ENCODE results near the gene PPP3CA. TPM values are rescaled to one million over a fixed set of nuclear protein-coding genes. Genes with fewer than 3 reads are reported as not detected.

The PPP3CA gene
- total and polyA plus RNA-seq, 2 experiments from 2014 or later = 42.3 to 42.8 TPM

DNA sequence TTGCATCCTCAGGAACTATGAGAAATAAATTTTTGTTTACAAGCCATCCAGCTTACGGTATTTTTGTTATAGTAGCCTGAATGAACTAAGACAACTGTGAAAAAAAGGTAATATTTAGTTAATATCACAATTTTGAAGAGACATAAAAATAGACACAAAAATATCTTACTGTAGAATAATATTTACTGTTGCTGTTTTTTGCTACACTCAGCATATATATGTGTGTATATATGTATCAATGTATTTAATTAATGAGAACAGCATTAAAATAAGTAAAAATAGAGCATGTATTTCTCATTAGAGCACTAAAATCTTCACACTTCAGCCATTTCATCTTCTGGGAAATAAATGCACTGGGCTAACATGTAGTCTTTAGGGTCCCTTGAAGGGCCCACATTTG lies 24.6 kb downstream of the PPP3CA start:
- Histone ChIP-seq H3K4me2 (ENCODE audit: unreplicated experiment) (no peak overlapping the region), H3K9me2 (ENCODE audit: insufficient read depth) (no peaks in the 10 kb centered on the region), H3K79me2 (ENCODE audit: insufficient read depth) (peaks cover 100% of the 10 kb centered on the region), H3K4me1 (ENCODE audit: insufficient read depth) (peaks cover 11% of the 10 kb centered on the region), H3K27me3 (replicated peaks; ENCODE audit: insufficient read depth) (no peaks in the 10 kb centered on the region), H3K27ac (no peak overlapping the region), H3K36me3 (ENCODE audit: low read depth) (no peaks in the 10 kb centered on the region), H2AFZ (no peak overlapping the region), H3F3A (ENCODE audit: insufficient read depth) (no peaks in the 10 kb centered on the region; the same call in 1 of the 2 replicates), H3K9ac (no peak overlapping the region), H3K4me3 (no peak overlapping the region), H4K20me1 (ENCODE audit: insufficient read depth) (peaks cover 12% of the 10 kb centered on the region; the same call in 1 of the 2 replicates), H3K9me3 (ENCODE audit: low read depth) (no peaks in the 10 kb centered on the region)
- in situ Hi-C loops (cut with MboI) = no loop called here
- 100% methylated on average over 1 of the region's 1 CpG for WGBS, 2 experiments (ENCODE audit: low coverage in 1 of 2, low lambda C conversion rate in 2 of 2, missing lambda C conversion rate in 2 of 2)
- TF ChIP-seq EZH2phosphoT487 (IDR thresholded peaks at IDR 0.05; ENCODE audit: insufficient read depth, low read depth) (no peak), EZH2 (IDR thresholded peaks at IDR 0.05; ENCODE audit: insufficient read depth, poor library complexity, severe bottlenecking) (no peak)
- DNase-seq = no peak

DNA sequence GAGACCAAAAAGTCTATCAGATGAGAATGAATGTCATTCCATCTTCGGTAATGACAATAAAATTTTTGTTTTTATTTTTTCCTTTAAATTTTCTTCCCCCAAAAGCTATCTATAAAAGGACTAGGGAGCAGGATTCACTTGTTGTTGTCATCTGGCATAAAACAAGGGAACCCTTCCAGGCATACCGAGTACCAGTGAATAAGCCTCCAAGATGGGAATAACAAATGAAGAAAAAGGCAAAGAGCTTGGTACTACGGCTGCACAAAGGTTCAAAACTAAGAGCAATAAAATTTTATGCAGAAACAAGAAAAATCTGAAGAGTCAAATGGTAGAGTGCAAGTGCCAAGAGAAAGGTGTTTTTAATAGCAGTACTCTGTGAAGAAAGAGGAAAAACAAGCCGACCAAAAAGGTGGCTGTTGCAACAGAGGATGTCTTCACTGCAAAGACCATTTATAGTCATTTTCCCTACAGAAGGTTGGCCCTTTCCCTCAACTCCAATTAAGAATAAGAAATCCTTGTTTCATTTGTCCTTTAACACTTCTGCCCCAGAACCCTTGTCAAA lies 25.8 kb downstream of the PPP3CA start:
- 5 to 21% methylated on average over 4 of the region's 4 CpGs for WGBS, 2 experiments (ENCODE audit: low coverage in 1 of 2, low lambda C conversion rate in 2 of 2, missing lambda C conversion rate in 2 of 2)
- H3K9me3 ChIP-seq (ENCODE audit: low read depth) = no peaks in the 10 kb centered on the region
- no peaks in the 10 kb centered on the region for H3K9me2 ChIP-seq (ENCODE audit: insufficient read depth)
- H3F3A ChIP-seq (ENCODE audit: insufficient read depth) = no peaks in the 10 kb centered on the region; the same call in 1 of the 2 replicates
- peaks cover 11% of the 10 kb centered on the region for H3K4me1 ChIP-seq (ENCODE audit: insufficient read depth)
- H3K27me3 ChIP-seq (replicated peaks; ENCODE audit: insufficient read depth) = no peaks in the 10 kb centered on the region
- peak; percentile 28 for DNase-seq
- in situ Hi-C loops (cut with MboI) = no loop called here
- TF ChIP-seq EZH2 (IDR thresholded peaks at IDR 0.05; ENCODE audit: insufficient read depth, poor library complexity, severe bottlenecking) = no peak
- no peak for TF ChIP-seq EZH2phosphoT487 (IDR thresholded peaks at IDR 0.05; ENCODE audit: insufficient read depth, low read depth)
- H3K27ac ChIP-seq = no peak overlapping the region
- H3K9ac ChIP-seq = no peak overlapping the region
- H3K4me2 ChIP-seq (ENCODE audit: unreplicated experiment) = peak overlapping the region; percentile 39
- no peaks in the 10 kb centered on the region for H3K36me3 ChIP-seq (ENCODE audit: low read depth)
- H3K79me2 ChIP-seq (ENCODE audit: insufficient read depth) = peaks cover 100% of the 10 kb centered on the region
- peaks cover 14% of the 10 kb centered on the region; the same call in 1 of the 2 replicates for H4K20me1 ChIP-seq (ENCODE audit: insufficient read depth)
- H3K4me3 ChIP-seq = no peak overlapping the region
- no peak overlapping the region for H2AFZ ChIP-seq

DNA sequence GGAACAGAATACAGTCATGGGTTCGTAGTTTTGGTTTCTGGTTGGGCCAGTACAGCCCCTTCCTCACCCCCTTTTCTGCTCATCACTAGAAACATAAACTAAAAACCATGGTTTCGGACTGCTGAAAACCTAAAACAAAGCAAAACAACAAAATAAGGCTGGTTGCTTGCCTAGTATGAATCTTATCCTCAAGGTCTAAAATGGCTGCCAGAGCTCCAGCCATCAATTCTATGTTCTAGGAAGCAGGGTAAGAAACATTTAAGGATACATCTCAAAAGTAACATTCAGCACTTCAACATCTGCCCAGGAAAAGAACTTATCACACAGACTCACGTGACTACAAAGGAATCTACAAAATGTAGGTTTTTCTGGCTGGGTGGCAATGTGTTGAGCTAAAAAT lies 31.5 kb downstream of the PPP3CA start:
- Histone ChIP-seq H3K36me3 (ENCODE audit: low read depth) (no peaks in the 10 kb centered on the region), H3K4me2 (ENCODE audit: unreplicated experiment) (no peak overlapping the region), H3K27ac (no peak overlapping the region), H3F3A (ENCODE audit: insufficient read depth) (no peaks in the 10 kb centered on the region; the same call in 1 of the 2 replicates), H2AFZ (no peak overlapping the region), H3K9ac (no peak overlapping the region), H3K9me2 (ENCODE audit: insufficient read depth) (no peaks in the 10 kb centered on the region), H3K79me2 (ENCODE audit: insufficient read depth) (peaks cover 95% of the 10 kb centered on the region), H3K4me1 (ENCODE audit: insufficient read depth) (no peaks in the 10 kb centered on the region), H3K4me3 (no peak overlapping the region), H4K20me1 (ENCODE audit: insufficient read depth) (peaks cover 10% of the 10 kb centered on the region; the same call in 1 of the 2 replicates), H3K27me3 (replicated peaks; ENCODE audit: insufficient read depth) (no peaks in the 10 kb centered on the region), H3K9me3 (ENCODE audit: low read depth) (no peaks in the 10 kb centered on the region)
- 94 to 100% methylated on average over 3 of the region's 3 CpGs for WGBS, 2 experiments (ENCODE audit: low coverage in 1 of 2, low lambda C conversion rate in 2 of 2, missing lambda C conversion rate in 2 of 2)
- in situ Hi-C loops (cut with MboI) = no loop called here
- DNase-seq = no peak
- TF ChIP-seq EZH2 (IDR thresholded peaks at IDR 0.05; ENCODE audit: insufficient read depth, poor library complexity, severe bottlenecking) = no peak
- TF ChIP-seq EZH2phosphoT487 (IDR thresholded peaks at IDR 0.05; ENCODE audit: insufficient read depth, low read depth) = no peak

DNA sequence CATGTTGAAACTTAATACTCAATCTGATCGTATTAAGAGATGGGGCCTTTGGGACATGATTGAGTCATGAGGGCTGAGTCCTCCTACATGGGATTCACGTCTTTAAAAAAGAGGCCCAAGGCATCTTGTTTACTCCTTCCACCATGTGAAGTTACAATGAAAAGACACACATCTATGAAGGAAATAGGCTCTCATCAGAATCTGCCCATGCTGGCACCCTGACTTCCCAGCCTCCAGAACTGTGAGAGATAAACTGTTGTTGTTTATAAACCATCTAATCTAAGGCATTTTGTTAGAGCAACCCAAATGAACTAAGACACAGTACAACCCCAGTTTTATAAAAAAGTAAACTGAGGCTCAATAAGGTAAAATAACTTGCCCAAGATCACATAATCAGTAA lies 32.3 kb downstream of the PPP3CA start:
- Histone ChIP-seq H3K27ac (no peak overlapping the region), H3K79me2 (ENCODE audit: insufficient read depth) (peaks cover 95% of the 10 kb centered on the region), H3K4me3 (no peak overlapping the region), H3K27me3 (replicated peaks; ENCODE audit: insufficient read depth) (no peaks in the 10 kb centered on the region), H3K9me3 (ENCODE audit: low read depth) (no peaks in the 10 kb centered on the region), H3K4me1 (ENCODE audit: insufficient read depth) (no peaks in the 10 kb centered on the region), H4K20me1 (ENCODE audit: insufficient read depth) (peaks cover 10% of the 10 kb centered on the region; the same call in 1 of the 2 replicates), H3K4me2 (ENCODE audit: unreplicated experiment) (no peak overlapping the region), H3K36me3 (ENCODE audit: low read depth) (no peaks in the 10 kb centered on the region), H3F3A (ENCODE audit: insufficient read depth) (no peaks in the 10 kb centered on the region), H2AFZ (no peak overlapping the region), H3K9ac (no peak overlapping the region), H3K9me2 (ENCODE audit: insufficient read depth) (no peaks in the 10 kb centered on the region)
- DNase-seq = no peak
- in situ Hi-C loops (cut with MboI) = no loop called here
- 85 to 91% methylated on average over 2 of the region's 2 CpGs for WGBS, 2 experiments (ENCODE audit: low coverage in 1 of 2, low lambda C conversion rate in 2 of 2, missing lambda C conversion rate in 2 of 2)
- TF ChIP-seq EZH2 (IDR thresholded peaks at IDR 0.05; ENCODE audit: insufficient read depth, poor library complexity, severe bottlenecking) (no peak), EZH2phosphoT487 (IDR thresholded peaks at IDR 0.05; ENCODE audit: insufficient read depth, low read depth) (no peak)
